T-helper 22 cell (primary cell): ENCODE measurements around the gene PCDHGB4.
"Not testable (repeated sequence)": the region's sequence is repeated elsewhere in the genome, so short reads cannot be mapped to it uniquely, and the experiment has no call there.

Source experiments
- DNase-seq: peaks from one replicate; pipeline ENCODE4 v3.0.0-alpha.2; 2020; ENCODE audit warnings: low read depth

PCDHGB4 gene

GRCh38 chr5:141366016-141366896 is 21.2 kb upstream of the PCDHGB4 start:
- DNase-seq = no peak

- no peak for DNase-seq
Measured at GRCh38 chr5:141369994-141370848, 17.3 kb upstream of the PCDHGB4 start, which contains the start of gene PCDHGB3. Gene PCDHGB3, plus strand, starts transcription at chr5:141370242. Its CDS starts 153 bp downstream, at chr5:141370395.

GRCh38 chr5:141371572-141372475 is 15.7 kb upstream of the PCDHGB4 start:
- DNase-seq = no peak

- DNase-seq = no peak
Measured at GRCh38 chr5:141373673-141374317, 13.7 kb upstream of the PCDHGB4 start, which contains the start of gene PCDHGA6. Gene PCDHGA6, plus strand, starts transcription at chr5:141373891. Its CDS starts 193 bp downstream, at chr5:141374084.

- DNase-seq = no peak
Measured at GRCh38 chr5:141374627-141375026, 12.9 kb upstream of the PCDHGB4 start.

GRCh38 chr5:141375444-141376155 is 11.9 kb upstream of the PCDHGB4 start:
- DNase-seq = not testable (repeated sequence)

GRCh38 chr5:141382469-141383294 is 4.8 kb upstream of the PCDHGB4 start, which contains the start of gene PCDHGA7:
Gene PCDHGA7, plus strand, starts transcription at chr5:141382742. Its CDS starts 158 bp downstream, at chr5:141382900.
- DNase-seq = no peak

GRCh38 chr5:141383345-141383744 is 4.2 kb upstream of the PCDHGB4 start:
- no peak for DNase-seq

- DNase-seq = no peak
Measured at GRCh38 chr5:141384471-141385267, 2.8 kb upstream of the PCDHGB4 start.

- no peak for DNase-seq
Measured at GRCh38 chr5:141388661-141389060, 1.2 kb downstream of the PCDHGB4 start.

- no peak for DNase-seq
Measured at GRCh38 chr5:141389153-141390042, 1.9 kb downstream of the PCDHGB4 start.

- DNase-seq = no peak
Measured at GRCh38 chr5:141392429-141393198, 5.1 kb downstream of the PCDHGB4 start, which contains the start of gene PCDHGA8. Gene PCDHGA8, plus strand, starts transcription at chr5:141392633. Its CDS starts 181 bp downstream, at chr5:141392814.

GRCh38 chr5:141393267-141393666 is 5.8 kb downstream of the PCDHGB4 start:
- DNase-seq = no peak

GRCh38 chr5:141394401-141395187 is 7.1 kb downstream of the PCDHGB4 start:
- not testable (repeated sequence) for DNase-seq

- DNase-seq = not testable (repeated sequence)
Measured at GRCh38 chr5:141397756-141398551, 10.5 kb downstream of the PCDHGB4 start, which contains the start of gene PCDHGB5. Gene PCDHGB5, plus strand, starts transcription at chr5:141397947. Its CDS starts 181 bp downstream, at chr5:141398128.
